HFFc6 (cell line): Measurements from ENCODE around the gene WDR17. TPM values are rescaled to one million over a fixed set of nuclear protein-coding genes. Genes with fewer than 3 reads are reported as not detected.
A peak's percentile ranks its signal among the peaks of the same experiment; 100 is the strongest.

Source experiments
- DNase-seq: peaks from one replicate; pipeline ENCODE4 v3.0.0-alpha.2; 2018
- H3K27ac Mint-ChIP-seq: 2 replicates; pipeline ENCODE4 v1.8.0; 2020; ENCODE audit warnings: mild to moderate bottlenecking, mixed read lengths
- H3K27me3 Mint-ChIP-seq: 2 replicates; pipeline ENCODE4 v1.8.0; 2021; ENCODE audit warnings: mild to moderate bottlenecking, moderate library complexity, mixed read lengths; ENCODE audit not compliant: insufficient read depth
- H3K36me3 Mint-ChIP-seq: 2 replicates; pipeline ENCODE4 v1.8.0; 2021; ENCODE audit warnings: low read depth, mixed read lengths
- H3K4me1 Mint-ChIP-seq: 2 replicates; pipeline ENCODE4 v1.8.0; 2020; ENCODE audit warnings: low read depth, mixed read lengths
- H3K4me3 Mint-ChIP-seq: 2 replicates; pipeline ENCODE4 v1.8.0; 2020; ENCODE audit warnings: mild to moderate bottlenecking, moderate library complexity, mixed read lengths
- H3K9me3 Mint-ChIP-seq: 2 replicates; pipeline ENCODE4 v1.8.0; 2020; ENCODE audit warnings: mild to moderate bottlenecking, mixed read lengths
- total RNA-seq, 6 experiments: library from RNA; stranded (reverse); fragmentation: NEBNext Ultra II Directional; extraction: Animal tissue kit (Norgen Biotek cat#: 25700); gene quantifications; 2 replicates in 1 of 6; 3 replicates in 5 of 6; pipeline ENCODE4 v1.2.3, GENCODE V29; 2021
- TF ChIP-seq, protein P1 (sequence below): fragments of 200-600 bp; sonication (generic); IDR thresholded peaks from 2 replicates; pipeline ENCODE4 v1.5.0; 2021; ENCODE audit warnings: antibody characterized with exemption, mild to moderate bottlenecking

The WDR17 gene
- total RNA-seq, 6 experiments from 2014 or later, result not detected

DNA sequence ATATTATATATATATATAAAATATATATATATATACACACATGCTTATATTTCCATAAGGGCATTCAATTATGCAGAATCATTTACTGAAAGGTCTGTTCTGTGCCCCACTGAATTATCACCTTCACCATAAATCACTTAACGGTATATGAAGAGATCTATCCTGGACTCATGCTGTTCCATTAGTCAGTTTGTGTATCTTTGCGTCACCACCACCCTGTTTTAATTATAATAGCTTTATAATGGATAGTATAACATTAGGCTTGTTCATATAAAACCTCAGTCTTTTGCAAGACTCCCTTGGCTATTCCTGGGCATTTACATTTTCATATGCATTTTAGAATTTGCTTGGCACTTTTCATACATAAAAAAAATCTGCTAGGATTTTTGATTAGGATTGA, 19.1 kb downstream of the WDR17 start:
- H3K36me3 Mint-ChIP-seq, result no peaks in the 10 kb centered on the region
- H3K9me3 Mint-ChIP-seq, result no peaks in the 10 kb centered on the region
- no peak for DNase-seq
- no peak overlapping the region for H3K27ac Mint-ChIP-seq
- no peaks in the 10 kb centered on the region for H3K4me1 Mint-ChIP-seq
- TF ChIP-seq, protein P1, sequence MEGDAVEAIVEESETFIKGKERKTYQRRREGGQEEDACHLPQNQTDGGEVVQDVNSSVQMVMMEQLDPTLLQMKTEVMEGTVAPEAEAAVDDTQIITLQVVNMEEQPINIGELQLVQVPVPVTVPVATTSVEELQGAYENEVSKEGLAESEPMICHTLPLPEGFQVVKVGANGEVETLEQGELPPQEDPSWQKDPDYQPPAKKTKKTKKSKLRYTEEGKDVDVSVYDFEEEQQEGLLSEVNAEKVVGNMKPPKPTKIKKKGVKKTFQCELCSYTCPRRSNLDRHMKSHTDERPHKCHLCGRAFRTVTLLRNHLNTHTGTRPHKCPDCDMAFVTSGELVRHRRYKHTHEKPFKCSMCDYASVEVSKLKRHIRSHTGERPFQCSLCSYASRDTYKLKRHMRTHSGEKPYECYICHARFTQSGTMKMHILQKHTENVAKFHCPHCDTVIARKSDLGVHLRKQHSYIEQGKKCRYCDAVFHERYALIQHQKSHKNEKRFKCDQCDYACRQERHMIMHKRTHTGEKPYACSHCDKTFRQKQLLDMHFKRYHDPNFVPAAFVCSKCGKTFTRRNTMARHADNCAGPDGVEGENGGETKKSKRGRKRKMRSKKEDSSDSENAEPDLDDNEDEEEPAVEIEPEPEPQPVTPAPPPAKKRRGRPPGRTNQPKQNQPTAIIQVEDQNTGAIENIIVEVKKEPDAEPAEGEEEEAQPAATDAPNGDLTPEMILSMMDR, result no peak
- no peaks in the 10 kb centered on the region; the same call in none of the 2 replicates for H3K27me3 Mint-ChIP-seq
- H3K4me3 Mint-ChIP-seq, result no peak overlapping the region

DNA sequence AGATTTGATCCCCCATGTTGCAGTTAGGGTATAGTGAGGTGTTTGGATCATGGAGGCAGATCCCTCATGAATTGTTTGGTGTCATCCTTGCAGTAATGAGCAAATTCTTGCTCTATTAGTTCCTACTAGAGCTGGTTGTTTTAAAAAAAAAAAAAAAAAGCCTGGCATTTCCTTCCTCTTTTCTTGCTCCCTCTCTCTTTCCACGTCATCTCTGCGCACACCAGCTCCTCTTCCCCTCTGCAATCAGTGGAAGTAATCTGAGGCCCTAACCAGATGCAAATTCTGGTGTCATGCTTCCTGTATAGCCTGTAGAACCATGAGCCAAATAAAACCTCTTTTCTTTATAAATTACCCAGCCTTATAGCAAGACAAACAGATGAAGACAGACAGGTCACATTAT, 24.5 kb downstream of the WDR17 start:
- peaks cover 3% of the 10 kb centered on the region; the same call in 1 of the 2 replicates for H3K9me3 Mint-ChIP-seq
- H3K27ac Mint-ChIP-seq, result no peak overlapping the region
- peaks cover 2% of the 10 kb centered on the region; the same call in 1 of the 2 replicates for H3K27me3 Mint-ChIP-seq
- no peak overlapping the region for H3K4me3 Mint-ChIP-seq
- TF ChIP-seq, protein P1, result no peak
- no peaks in the 10 kb centered on the region for H3K36me3 Mint-ChIP-seq
- H3K4me1 Mint-ChIP-seq, result no peaks in the 10 kb centered on the region
- no peak for DNase-seq

DNA sequence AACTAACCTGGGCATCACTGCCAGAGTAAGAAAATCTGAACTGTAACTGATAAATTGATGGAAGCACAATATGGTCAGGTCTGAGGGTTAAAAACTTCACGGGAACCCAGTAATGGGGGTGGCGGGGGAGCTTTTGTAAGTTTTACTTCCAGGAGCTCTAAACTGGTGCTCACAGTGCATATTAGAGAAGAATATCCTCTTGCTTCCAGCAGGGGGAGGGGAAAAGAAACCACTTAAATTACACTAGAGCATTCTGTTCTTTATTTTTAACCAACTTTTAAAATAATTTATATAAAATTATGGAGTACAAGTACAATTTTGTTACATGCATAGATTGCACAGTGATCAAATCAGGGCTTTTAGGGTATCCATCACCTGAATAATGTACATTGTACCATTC, 33.7 kb downstream of the WDR17 start:
- Mint-ChIP-seq H3K27me3 (peaks cover 4% of the 10 kb centered on the region), H3K27ac (no peak overlapping the region), H3K9me3 (no peaks in the 10 kb centered on the region), H3K4me1 (no peaks in the 10 kb centered on the region), H3K36me3 (no peaks in the 10 kb centered on the region), H3K4me3 (no peak overlapping the region)
- TF ChIP-seq, protein P1, result peak; percentile 52
- no peak for DNase-seq

DNA sequence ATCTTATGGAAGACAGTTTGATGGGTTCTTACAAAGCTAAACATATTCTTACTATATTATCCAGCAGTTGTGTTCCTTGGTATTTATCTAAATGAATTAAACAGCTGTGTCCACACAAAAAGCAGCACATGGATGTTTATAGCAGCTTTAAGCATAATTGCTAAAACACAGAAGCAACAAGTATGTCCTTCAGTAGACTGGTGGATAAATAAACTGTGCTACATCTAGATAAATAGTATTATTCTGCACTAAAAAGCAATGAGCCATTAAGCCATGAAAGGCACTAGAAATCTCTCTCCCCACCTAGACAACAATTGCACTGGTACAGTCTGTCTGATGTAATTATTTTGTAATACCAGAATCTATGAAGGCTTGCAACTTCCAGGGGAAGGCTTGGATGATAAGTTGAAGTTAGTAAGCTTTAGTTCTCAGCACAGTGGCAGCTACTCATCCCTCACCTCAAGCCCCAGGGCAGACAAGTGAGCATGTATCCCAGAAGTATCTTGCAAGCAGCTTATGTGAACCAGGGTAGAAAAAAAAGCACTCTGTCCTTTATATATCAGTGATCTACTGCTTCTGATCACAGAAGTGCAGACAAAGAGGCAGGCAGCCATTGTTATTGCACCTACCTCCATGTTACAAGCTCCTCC, 36.9 kb downstream of the WDR17 start:
- no peak for DNase-seq
- Mint-ChIP-seq H3K4me3 (no peak overlapping the region), H3K4me1 (no peaks in the 10 kb centered on the region), H3K27me3 (peaks cover 4% of the 10 kb centered on the region; the same call in 1 of the 2 replicates), H3K9me3 (no peaks in the 10 kb centered on the region), H3K36me3 (no peaks in the 10 kb centered on the region), H3K27ac (no peak overlapping the region)
- TF ChIP-seq, protein P1, result no peak

DNA sequence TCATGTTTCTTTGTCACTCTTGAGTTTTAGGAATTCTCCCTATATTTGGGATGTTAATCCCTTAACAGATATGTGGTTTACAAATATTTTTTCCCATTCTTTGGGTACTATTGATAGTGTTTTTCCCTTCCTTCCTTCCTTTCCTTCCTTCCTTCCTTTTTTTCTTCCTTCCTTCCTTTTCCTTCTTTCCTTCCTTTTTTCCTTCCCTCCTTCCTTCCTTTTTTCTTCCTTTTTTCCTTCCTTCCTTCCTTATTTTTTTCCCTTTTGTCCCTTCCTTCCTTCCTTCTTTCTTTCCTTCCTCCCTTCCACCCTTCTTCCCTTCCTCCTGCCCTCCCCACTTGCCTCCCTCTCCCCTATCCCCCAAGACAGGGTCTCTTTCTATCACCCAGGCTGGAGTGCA, 42.1 kb downstream of the WDR17 start:
- DNase-seq, result no peak
- Mint-ChIP-seq H3K27ac (no peak overlapping the region), H3K9me3 (no peaks in the 10 kb centered on the region), H3K27me3 (peaks cover 4% of the 10 kb centered on the region; the same call in 1 of the 2 replicates), H3K4me1 (no peaks in the 10 kb centered on the region), H3K4me3 (no peak overlapping the region), H3K36me3 (no peaks in the 10 kb centered on the region)
- TF ChIP-seq, protein P1, result no peak
